Stimulated activated naive CD8-positive, alpha-beta T cell treated with anti-CD3 and anti-CD28 coated beads, Interleukin-15, amount 100 ng/mL, for 72 hours (primary cell): ENCODE data around the gene LRP1B.

ENCODE experiments used
- ATAC-seq: fragments of 150-1000 bp; cut with Tn5 transposase; 2 replicates; pipeline ENCODE4 v1.10.0; 2021; ENCODE audit warnings: mild to moderate bottlenecking, moderate library complexity
- DNase-seq, 2 donors: peaks; one replicate each; pipeline ENCODE4 v3.0.0; 2021 to 2022
- H3K27ac Mint-ChIP-seq, 2 donors: one replicate each; pipeline ENCODE4 v1.8.0; 2022; ENCODE audit warnings: mild to moderate bottlenecking in 2 of 2, mixed read lengths in 2 of 2, moderate library complexity in 2 of 2
- H3K27me3 Mint-ChIP-seq: one replicate; pipeline ENCODE4 v1.8.0; 2022; ENCODE audit warnings: mixed read lengths
- H3K4me1 Mint-ChIP-seq: one replicate; pipeline ENCODE4 v1.8.0; 2022; ENCODE audit warnings: mild to moderate bottlenecking, mixed read lengths
- H3K4me3 Mint-ChIP-seq, 2 donors: one replicate each; pipeline ENCODE4 v1.8.0; 2022; ENCODE audit warnings: mild to moderate bottlenecking in 2 of 2, mixed read lengths in 2 of 2, moderate library complexity in 1 of 2
- H3K9me3 Mint-ChIP-seq, 2 donors: one replicate each; pipeline ENCODE4 v1.8.0; 2022; ENCODE audit warnings: mixed read lengths in 2 of 2

The LRP1B gene

DNA sequence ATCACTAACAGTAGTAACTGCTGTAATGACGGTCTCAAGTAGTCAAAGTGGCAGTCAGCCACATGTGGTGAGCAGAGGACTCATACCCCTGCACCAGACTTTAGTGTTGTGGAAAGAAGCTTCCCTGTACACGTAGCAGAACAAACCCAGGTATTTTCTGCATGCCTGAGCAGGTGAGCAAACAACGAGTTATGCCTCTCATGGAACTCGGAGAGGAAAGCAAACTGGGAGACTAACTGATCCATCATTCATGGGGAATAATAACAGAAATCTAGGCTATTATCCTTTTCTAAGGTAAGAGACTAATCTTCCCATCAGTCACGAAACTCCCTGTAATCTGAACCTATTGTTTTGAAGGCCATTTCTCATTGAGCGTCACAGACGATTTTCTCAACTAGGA lies 1855.4 kb downstream of the LRP1B start:
- Mint-ChIP-seq H3K27ac (no peak overlapping the region), H3K4me1 (no peaks in the 10 kb centered on the region), H3K9me3 (no peaks in the 10 kb centered on the region), H3K27me3 (no peaks in the 10 kb centered on the region), H3K4me3 (no peak overlapping the region)
- no peak for ATAC-seq
- DNase-seq, result no peak

DNA sequence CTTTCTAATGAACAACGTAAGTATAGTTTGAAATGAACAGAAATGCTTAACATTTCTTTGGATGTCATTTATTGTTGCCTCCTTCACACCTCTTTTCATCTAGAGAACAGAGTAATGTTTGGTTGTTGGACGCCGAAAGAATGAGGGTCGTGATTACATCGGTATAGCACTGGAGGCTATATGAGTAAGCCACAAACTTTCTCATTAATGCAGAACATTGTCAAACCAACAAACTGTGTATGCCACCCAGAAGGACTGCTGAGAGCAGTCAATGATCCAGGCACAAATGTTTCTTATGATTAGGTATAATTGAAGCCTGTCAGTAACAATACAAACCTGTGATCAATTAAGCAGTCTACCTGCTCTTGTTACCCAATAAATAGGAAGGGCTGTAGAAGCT lies 1855.9 kb downstream of the LRP1B start:
- Mint-ChIP-seq H3K27ac (no peak overlapping the region), H3K27me3 (no peaks in the 10 kb centered on the region), H3K9me3 (no peaks in the 10 kb centered on the region), H3K4me1 (no peaks in the 10 kb centered on the region), H3K4me3 (no peak overlapping the region)
- no peak for ATAC-seq
- no peak for DNase-seq

DNA sequence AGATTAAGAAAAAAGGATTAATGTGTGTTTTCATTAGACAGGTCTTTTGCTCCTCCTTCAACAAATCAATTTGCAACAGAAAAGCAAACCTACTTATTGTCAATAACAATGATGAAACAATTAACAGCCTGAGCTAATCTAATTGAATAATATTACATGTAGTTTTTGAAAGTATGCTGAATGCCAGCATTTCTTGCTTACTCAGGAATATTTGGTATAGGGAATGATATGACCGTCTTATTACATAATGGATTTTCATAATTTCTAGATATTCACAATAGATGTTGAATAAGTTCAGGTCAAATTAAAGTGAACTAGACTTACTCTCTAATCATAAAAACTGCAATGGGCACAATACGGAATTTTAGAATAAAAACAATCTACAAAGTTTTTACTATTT lies 1856.9 kb downstream of the LRP1B start:
- H3K27me3 Mint-ChIP-seq, result no peaks in the 10 kb centered on the region
- no peak for ATAC-seq
- no peak for DNase-seq
- H3K4me1 Mint-ChIP-seq, result no peaks in the 10 kb centered on the region
- H3K4me3 Mint-ChIP-seq, result no peak overlapping the region
- no peak overlapping the region for H3K27ac Mint-ChIP-seq
- no peaks in the 10 kb centered on the region for H3K9me3 Mint-ChIP-seq

DNA sequence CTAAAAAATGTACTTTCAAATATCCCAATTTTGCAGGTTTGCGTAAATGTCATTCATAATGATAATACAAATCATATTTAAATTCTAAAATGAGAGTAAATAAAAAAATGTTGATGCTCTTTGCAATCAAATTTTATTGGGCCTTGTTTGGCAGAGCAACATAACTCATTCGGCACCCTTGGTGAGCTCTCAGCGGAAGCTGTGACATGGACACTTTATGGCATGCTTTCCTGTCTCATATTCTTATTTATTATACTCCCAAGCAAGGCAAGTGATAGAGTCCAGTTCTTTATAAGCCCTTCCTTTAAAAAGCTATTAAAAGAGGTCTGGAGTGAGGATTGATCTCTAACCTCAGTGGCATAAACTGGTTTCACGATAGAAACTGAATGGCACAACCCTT lies 1857.4 kb downstream of the LRP1B start:
- Mint-ChIP-seq H3K9me3 (no peaks in the 10 kb centered on the region), H3K4me1 (no peaks in the 10 kb centered on the region), H3K27ac (no peak overlapping the region), H3K4me3 (no peak overlapping the region), H3K27me3 (no peaks in the 10 kb centered on the region)
- no peak for DNase-seq
- ATAC-seq, result no peak

DNA sequence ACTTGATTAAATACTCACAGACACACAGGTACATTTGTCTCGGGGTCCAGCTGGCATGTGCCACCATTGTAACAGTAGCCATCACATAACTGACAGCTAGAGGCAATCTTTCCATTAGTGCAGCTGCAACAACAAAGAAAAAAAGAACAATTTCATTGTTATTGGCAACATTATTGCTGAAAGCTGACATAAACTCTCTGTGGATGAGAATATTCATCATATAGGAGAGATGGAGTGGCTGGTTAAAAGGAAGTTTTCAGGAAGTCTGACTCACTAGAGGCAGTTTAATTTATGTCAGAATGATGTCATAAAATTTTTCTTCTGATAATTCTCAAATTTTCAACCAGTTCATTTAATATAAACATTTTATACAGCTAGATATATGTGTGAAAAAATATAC lies 1860.6 kb downstream of the LRP1B start:
- Mint-ChIP-seq H3K9me3 (no peaks in the 10 kb centered on the region), H3K4me1 (no peaks in the 10 kb centered on the region), H3K27me3 (no peaks in the 10 kb centered on the region), H3K27ac (no peak overlapping the region), H3K4me3 (no peak overlapping the region)
- no peak for ATAC-seq
- no peak for DNase-seq

DNA sequence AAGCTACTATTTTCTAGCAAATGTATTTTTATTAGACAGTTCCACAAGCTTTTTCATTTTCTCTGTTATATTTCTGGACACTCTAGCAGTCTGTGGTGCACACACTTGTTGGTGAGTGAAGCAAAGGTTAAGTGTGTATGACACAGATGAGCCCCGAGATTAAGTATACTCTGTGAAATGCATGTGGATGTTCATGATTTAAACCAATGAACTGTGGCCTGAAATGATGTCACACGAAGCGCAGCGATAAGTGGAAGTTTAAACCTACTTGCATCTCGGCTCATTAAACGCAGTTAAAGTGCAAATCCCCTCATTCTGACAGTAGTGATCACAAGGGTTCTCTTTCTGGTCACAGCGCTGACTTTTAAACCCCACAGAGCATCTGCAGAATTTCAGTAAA lies 1861.8 kb downstream of the LRP1B start:
- no peak for ATAC-seq
- no peak overlapping the region for H3K27ac Mint-ChIP-seq
- H3K27me3 Mint-ChIP-seq, result no peaks in the 10 kb centered on the region

DNA sequence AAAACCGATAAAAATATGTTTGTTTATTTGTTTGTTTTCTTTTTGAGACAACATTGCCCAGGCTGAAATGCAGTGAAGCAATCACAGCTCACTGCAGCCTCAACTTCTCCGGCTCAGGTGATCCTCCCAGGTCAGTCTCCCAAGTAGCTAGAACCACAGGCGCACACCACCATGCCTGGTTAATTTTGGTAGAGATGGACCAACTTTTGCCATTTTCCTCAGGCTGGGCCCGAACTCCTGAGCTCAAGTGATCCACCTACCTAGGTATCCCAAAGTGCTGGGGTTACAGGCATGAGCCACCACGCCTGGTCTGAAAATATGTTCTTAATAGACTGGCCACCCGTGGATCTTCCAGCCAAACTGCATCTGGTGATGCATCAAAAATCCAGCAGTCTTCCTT lies 1867.9 kb downstream of the LRP1B start:
- no peak overlapping the region for H3K4me3 Mint-ChIP-seq
- no peak overlapping the region for H3K27ac Mint-ChIP-seq
- no peaks in the 10 kb centered on the region for H3K27me3 Mint-ChIP-seq
- ATAC-seq (no peak), DNase-seq (no peak)
- H3K9me3 Mint-ChIP-seq, result peaks cover 9 to 17% of the 10 kb centered on the region in 2 donors
- no peaks in the 10 kb centered on the region for H3K4me1 Mint-ChIP-seq

More for the DNA sequence above, 1861.8 kb downstream of the LRP1B start:
- Mint-ChIP-seq H3K4me1 (no peaks in the 10 kb centered on the region), H3K9me3 (peaks cover 1 to 8% of the 10 kb centered on the region in 2 donors), H3K4me3 (no peak overlapping the region)
- DNase-seq, result no peak

DNA sequence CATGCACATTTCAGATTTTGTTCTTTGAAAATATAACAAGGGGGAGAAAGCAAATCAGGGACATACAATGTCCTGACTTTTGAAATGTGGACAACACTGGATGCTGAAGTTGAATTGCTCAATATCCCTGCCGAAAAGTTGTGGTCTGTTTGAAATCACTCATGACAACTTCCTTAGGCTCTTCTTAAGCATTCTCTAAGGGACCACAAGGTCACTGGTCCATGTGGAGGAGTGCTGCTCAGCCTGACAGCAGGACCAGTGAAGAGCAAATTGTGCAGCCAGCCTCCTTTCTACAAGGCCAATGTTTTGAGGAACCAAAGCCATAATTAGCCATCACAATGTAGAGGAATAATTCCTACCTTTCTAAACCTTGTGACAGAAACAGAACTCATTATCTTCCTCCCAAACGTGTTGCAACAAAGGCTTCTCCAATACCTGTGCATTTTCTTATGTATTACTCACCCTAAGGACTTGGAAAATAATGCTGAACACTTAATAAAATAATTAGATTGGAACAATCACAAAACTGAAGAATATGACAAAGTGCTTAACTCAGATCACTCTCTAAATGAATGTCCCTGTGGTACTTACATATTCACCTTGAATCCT lies 1873.0 kb downstream of the LRP1B start:
- no peaks in the 10 kb centered on the region for H3K4me1 Mint-ChIP-seq
- DNase-seq (no peak), ATAC-seq (no peak)
- no peaks in the 10 kb centered on the region for H3K27me3 Mint-ChIP-seq
- H3K4me3 Mint-ChIP-seq, result no peak overlapping the region
- no peak overlapping the region for H3K27ac Mint-ChIP-seq
- no peaks in the 10 kb centered on the region for H3K9me3 Mint-ChIP-seq

DNA sequence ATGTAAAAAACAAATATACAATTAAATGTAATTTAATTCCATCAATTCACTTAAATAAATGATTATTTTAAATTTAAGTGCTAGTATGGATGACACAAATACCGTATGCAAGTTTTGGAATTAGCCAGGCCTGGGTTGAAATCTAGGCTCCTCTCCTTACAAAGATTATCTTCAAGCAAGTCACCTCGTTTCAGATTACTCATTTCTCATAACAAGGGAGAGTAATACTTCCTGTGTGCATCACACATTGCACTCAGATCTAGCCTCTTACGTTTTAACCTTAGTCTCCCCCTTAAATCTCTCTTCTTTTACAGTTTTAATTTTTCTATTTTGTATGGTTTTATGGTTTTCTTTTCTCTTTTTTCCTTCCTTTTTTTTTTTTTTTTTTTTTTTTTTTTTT lies 1874.7 kb downstream of the LRP1B start:
- no peaks in the 10 kb centered on the region for H3K27me3 Mint-ChIP-seq
- no peak overlapping the region for H3K27ac Mint-ChIP-seq
- no peak overlapping the region for H3K4me3 Mint-ChIP-seq
- no peak for ATAC-seq
- H3K4me1 Mint-ChIP-seq, result no peaks in the 10 kb centered on the region
- DNase-seq, result no peak
- no peaks in the 10 kb centered on the region for H3K9me3 Mint-ChIP-seq

DNA sequence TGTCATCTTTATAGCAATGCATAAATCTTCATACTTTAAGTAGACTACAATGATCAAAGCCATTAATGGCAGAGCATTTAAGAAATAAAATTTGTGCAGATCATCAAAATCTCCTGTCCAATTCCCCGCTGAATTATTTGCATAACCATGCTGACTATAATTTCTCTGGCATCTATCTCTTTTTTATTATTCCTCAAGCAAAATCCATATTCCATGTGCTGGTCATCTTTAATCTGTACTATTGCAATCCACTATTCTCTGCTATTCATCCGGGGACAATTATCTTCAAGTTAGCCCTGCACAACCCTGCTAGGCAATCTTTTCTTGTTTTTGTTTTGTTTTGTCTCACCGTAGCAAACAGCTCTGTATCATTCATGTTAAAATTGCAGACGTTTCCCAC lies 1881.0 kb downstream of the LRP1B start:
- DNase-seq (no peak), ATAC-seq (no peak)
- no peaks in the 10 kb centered on the region for H3K27me3 Mint-ChIP-seq
- no peak overlapping the region for H3K4me3 Mint-ChIP-seq
- H3K9me3 Mint-ChIP-seq, result peaks cover 0 to 5% of the 10 kb centered on the region in 2 donors
- H3K4me1 Mint-ChIP-seq, result no peaks in the 10 kb centered on the region
- no peak overlapping the region for H3K27ac Mint-ChIP-seq

DNA sequence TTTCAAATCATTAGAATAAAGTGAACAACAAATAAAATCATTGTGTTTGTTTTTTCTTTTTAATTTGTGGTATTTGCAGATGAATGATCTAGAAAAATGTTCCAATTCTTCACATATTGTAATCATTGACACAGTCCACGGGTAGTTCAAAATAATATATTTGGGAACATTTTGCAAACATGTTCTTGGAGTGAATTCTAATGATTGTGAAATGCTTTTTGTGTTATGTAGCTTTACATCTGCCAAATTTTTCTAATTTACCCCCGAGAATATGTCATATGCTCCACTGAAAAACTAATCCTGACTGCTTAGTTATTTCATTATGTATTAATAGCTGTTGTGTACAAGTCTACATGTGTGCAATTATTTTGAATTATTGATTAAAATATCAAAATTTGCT lies 1882.2 kb downstream of the LRP1B start:
- no peak for ATAC-seq
- Mint-ChIP-seq H3K9me3 (peaks cover 0 to 5% of the 10 kb centered on the region in 2 donors), H3K4me1 (no peaks in the 10 kb centered on the region), H3K27ac (no peak overlapping the region), H3K27me3 (no peaks in the 10 kb centered on the region), H3K4me3 (no peak overlapping the region)
- no peak for DNase-seq

DNA sequence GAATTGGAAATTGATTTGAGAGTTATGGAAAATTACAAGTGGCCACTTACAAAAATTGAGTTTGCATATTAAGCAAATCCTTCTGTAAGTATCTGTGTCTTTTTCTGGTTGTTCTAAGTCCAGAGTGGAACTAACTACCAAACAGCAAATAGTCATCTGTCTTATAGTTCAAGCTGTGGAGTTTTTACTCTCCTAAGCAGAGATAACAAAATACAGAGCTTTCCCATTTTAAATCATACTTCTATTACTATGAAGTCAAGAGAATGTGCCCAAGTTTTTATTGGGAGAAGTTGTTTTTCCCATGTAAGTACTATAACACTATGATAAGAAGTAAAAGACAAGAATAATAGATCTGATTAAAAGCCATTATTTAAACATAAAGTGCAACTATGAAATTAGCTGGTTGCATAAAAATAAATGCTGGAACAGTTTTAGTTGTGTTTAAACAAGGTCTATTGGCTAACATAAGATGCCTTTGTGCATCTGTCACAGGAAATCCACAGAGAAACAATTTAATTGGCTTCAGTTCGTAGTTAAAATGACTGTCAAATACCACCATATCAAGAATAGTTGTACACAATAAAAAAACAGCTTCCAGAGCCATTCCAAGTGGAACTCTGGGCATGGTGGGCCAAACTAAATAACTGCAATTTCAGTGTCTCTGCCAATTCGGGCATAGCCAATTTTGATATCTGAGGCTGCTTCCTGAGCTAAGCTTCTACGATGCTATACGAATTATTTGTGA lies 1883.2 kb downstream of the LRP1B start:
- peaks cover 5 to 7% of the 10 kb centered on the region in 2 donors for H3K9me3 Mint-ChIP-seq
- H3K27ac Mint-ChIP-seq, result no peak overlapping the region
- ATAC-seq (no peak), DNase-seq (no peak)
- H3K4me3 Mint-ChIP-seq, result no peak overlapping the region
- no peaks in the 10 kb centered on the region for H3K27me3 Mint-ChIP-seq
- H3K4me1 Mint-ChIP-seq, result no peaks in the 10 kb centered on the region

DNA sequence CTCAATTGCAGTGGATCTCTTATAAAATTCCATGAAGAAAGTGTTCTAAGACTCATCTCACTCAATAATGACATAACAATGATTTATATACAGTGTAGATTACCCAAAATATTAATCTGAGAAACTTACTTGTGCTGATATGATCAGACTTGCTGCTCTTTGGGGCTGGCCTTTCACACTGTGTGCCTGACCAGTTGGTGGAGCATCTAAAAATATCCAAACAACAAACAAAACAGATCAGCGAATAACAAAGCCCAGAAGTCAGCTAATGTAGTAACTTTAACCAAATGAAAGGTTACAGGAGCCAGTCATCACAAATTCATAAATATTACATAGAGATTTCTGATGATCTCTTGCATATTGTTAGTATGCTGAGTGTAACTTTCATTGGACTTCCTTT lies 1883.9 kb downstream of the LRP1B start:
- Mint-ChIP-seq H3K9me3 (peaks cover 9 to 10% of the 10 kb centered on the region in 2 donors), H3K4me1 (no peaks in the 10 kb centered on the region), H3K4me3 (no peak overlapping the region), H3K27ac (no peak overlapping the region), H3K27me3 (no peaks in the 10 kb centered on the region)
- no peak for ATAC-seq
- DNase-seq, result no peak

DNA sequence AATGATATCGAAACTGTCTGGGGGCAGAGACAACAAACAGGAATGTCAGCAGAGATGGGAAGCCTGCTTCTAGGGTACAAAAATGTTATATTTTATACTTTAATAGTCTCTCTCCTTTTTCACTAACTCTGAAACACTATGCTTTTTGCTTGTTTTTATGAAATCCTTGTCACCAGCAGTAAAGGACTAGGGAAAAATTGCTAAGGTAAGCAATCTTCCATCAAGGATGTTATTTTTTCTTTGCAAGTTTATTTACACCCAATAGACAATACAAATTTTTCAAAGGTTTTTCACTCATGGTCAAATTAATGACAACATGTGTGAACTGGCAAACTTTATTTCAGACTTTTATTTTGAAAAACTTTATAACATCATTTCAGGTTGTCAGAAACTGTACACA lies 1884.8 kb downstream of the LRP1B start:
- no peak overlapping the region for H3K4me3 Mint-ChIP-seq
- no peak for ATAC-seq
- H3K4me1 Mint-ChIP-seq, result no peaks in the 10 kb centered on the region
- peak overlapping the region in 1 of 2 donors; percentile 54 for H3K27ac Mint-ChIP-seq
- no peaks in the 10 kb centered on the region for H3K27me3 Mint-ChIP-seq
- peaks cover 9 to 10% of the 10 kb centered on the region in 2 donors for H3K9me3 Mint-ChIP-seq
- DNase-seq, result no peak

DNA sequence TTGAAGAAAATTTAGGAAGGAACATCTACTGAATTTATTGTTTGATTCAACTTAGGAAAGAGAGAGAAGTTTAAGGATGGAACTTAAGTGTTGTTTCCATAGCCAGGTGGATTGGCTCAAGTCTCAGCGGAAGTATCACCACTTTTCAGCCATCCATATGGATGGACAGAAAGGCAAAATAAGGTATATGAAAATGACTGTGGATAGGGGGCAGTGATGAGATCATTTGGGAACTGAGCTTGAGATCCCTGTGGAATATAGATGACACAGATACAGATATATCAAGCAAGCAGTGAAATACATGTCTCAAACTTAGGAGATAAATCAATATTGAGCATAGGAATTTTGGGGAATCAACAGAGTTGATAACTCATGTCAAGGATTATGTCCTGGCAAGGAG lies 1887.9 kb downstream of the LRP1B start:
- Mint-ChIP-seq H3K4me3 (no peak overlapping the region), H3K9me3 (peaks cover 10 to 16% of the 10 kb centered on the region in 2 donors), H3K4me1 (no peaks in the 10 kb centered on the region), H3K27ac (no peak overlapping the region), H3K27me3 (no peaks in the 10 kb centered on the region)
- ATAC-seq (no peak), DNase-seq (no peak)

DNA sequence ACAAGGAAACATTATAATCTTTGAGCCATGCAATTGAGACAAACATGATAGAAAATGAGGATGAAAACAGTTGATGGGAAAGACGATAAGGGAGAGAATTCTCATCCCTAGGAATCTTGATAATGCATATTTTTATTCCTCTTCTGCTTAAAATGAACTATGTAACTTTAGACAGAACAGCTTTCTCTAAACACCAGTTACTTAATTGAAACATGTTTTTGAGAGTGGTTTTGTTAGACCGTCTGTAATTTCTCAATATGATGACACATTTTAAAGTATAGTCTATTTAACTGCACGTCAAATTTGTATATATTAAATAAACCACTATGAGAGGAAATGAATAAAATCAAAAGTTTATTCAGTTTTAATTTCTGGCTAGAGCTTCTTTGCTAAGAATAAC lies 1896.7 kb downstream of the LRP1B start:
- Mint-ChIP-seq H3K27me3 (no peaks in the 10 kb centered on the region), H3K4me1 (no peaks in the 10 kb centered on the region), H3K4me3 (no peak overlapping the region), H3K9me3 (no peaks in the 10 kb centered on the region), H3K27ac (no peak overlapping the region)
- DNase-seq (no peak), ATAC-seq (no peak)

DNA sequence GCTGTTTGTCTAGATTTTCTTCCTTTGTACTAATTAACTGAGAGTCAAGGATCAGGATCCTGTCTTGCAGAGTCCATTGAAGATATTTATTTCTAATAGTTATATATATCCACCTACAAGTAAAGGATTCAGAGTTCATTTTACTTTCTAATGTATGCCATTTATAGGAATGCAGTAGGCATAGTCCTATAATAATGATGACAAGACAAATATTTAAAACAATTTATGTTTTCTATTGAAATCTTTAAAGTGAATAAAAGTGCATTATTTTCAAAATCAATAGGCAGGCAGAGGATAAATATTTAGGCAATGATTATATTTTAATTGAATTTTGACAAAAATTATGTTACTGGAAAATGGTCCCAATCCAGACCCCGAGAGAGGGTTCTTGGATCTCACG lies 1919.9 kb downstream of the LRP1B start:
- Mint-ChIP-seq H3K9me3 (peaks cover 11 to 18% of the 10 kb centered on the region in 2 donors), H3K4me3 (no peak overlapping the region), H3K27me3 (no peaks in the 10 kb centered on the region), H3K27ac (no peak overlapping the region), H3K4me1 (no peaks in the 10 kb centered on the region)
- no peak for DNase-seq
- no peak for ATAC-seq
